ENCODE data around the gene PRAMEF4. TPM values are rescaled to one million over a fixed set of nuclear protein-coding genes. Genes with fewer than 3 reads are reported as not detected.
"Not testable (repeated sequence)": the region's sequence is repeated elsewhere in the genome, so short reads cannot be mapped to it uniquely, and the experiment has no call there.

The PRAMEF4 gene
- not detected in 2 replicates for polyA plus RNA-seq (2011; rRNA removed)
- polyA minus RNA-seq (2011; rRNA and poly(A)+ RNA removed), result not detected in 2 replicates

- POLR2A ChIA-PET; H3K27me3 ChIP-seq (ENCODE audit: control insufficient read depth, insufficient read depth, low read length); CTCF ChIA-PET; DNase-seq (ENCODE audit: low read depth); H3K36me3 ChIP-seq (ENCODE audit: control insufficient read depth, insufficient read depth, low read length); H3K4me3 ChIP-seq (ENCODE audit: low read depth, low read length): not testable (repeated sequence)
Observed at GRCh38 chr1:12886101-12886500, at the start of gene PRAMEF4. Gene PRAMEF4 (minus strand): TSS chr1:12886201. CDS start chr1:12883394, 2,807 bp downstream.

- CTCF ChIA-PET; H3K36me3 ChIP-seq (ENCODE audit: control insufficient read depth, insufficient read depth, low read length); H3K27me3 ChIP-seq (ENCODE audit: control insufficient read depth, insufficient read depth, low read length); H3K4me3 ChIP-seq (ENCODE audit: low read depth, low read length); DNase-seq (ENCODE audit: low read depth); POLR2A ChIA-PET: not testable (repeated sequence)
Observed at GRCh38 chr1:12924368-12924767, 38.4 kb upstream of the PRAMEF4 start.

- H3K27me3 ChIP-seq (ENCODE audit: control insufficient read depth, insufficient read depth, low read length); H3K4me3 ChIP-seq (ENCODE audit: low read depth, low read length); POLR2A ChIA-PET; CTCF ChIA-PET; H3K36me3 ChIP-seq (ENCODE audit: control insufficient read depth, insufficient read depth, low read length); DNase-seq (ENCODE audit: low read depth): not testable (repeated sequence)
Observed at GRCh38 chr1:12921749-12922148, 35.7 kb upstream of the PRAMEF4 start.

- H3K27me3 ChIP-seq (ENCODE audit: control insufficient read depth, insufficient read depth, low read length); DNase-seq (ENCODE audit: low read depth); H3K36me3 ChIP-seq (ENCODE audit: control insufficient read depth, insufficient read depth, low read length); H3K4me3 ChIP-seq (ENCODE audit: low read depth, low read length); CTCF ChIA-PET; POLR2A ChIA-PET: not testable (repeated sequence)
Observed at GRCh38 chr1:12916310-12916709, 30.3 kb upstream of the PRAMEF4 start, which contains the start of gene PRAMEF7. Gene PRAMEF7 (plus strand): TSS chr1:12916610. CDS start chr1:12917693, 1,083 bp downstream.

GRCh38 chr1:12903793-12904572 is 18.0 kb upstream of the PRAMEF4 start:
- H3K27me3 ChIP-seq (ENCODE audit: control insufficient read depth, insufficient read depth, low read length); H3K4me3 ChIP-seq (ENCODE audit: low read depth, low read length); DNase-seq (ENCODE audit: low read depth); H3K36me3 ChIP-seq (ENCODE audit: control insufficient read depth, insufficient read depth, low read length); CTCF ChIA-PET; POLR2A ChIA-PET: not testable (repeated sequence)

DNA sequence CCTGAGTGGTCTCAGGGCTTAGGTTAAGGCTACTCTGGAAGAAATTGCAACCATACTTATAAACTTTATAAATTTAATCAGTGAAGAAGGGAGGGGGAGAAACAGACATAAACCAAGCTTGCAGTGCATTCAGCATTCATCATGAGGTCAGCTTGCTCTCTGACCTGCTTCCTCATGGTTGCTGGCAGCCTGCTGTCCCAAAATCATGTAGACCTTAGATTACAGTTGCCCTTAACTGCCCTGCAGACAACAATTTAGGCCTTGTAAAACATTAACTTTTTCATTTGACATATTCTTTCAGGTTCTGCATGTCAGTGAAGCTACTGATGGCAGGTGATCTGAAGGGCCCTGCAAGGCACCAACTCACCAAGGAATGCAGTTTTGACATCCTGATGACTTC is 13.2 kb upstream of the PRAMEF4 start:
- POLR2A ChIA-PET; H3K36me3 ChIP-seq (ENCODE audit: control insufficient read depth, insufficient read depth, low read length); DNase-seq (ENCODE audit: low read depth); CTCF ChIA-PET; H3K27me3 ChIP-seq (ENCODE audit: control insufficient read depth, insufficient read depth, low read length); H3K4me3 ChIP-seq (ENCODE audit: low read depth, low read length): not testable (repeated sequence)

DNA sequence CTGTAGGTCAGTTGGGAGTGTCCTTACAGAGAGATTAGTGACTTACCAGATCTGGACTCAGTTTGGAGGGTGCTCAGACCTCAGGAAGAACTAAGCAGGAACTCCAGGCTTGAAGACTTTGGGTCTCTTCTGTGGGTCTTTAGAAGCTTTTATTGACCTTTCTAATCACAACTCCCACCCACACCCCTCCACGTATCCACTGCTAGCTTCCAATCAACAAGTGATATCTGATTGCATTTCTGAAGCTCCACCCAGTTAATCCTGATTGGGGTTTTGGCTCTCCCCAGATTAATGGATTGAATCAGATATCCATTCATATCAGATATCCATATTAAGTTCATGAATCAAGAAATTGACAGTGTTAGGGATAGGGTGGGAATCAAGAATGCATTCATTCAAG is 12.2 kb upstream of the PRAMEF4 start, which contains the start of gene PRAMEF10:
PRAMEF10 (minus strand) TSS at position 101 of the 400 bp plus-strand sequence. CDS start 2,423 bp downstream, outside the sequence.
- H3K27me3 ChIP-seq (ENCODE audit: control insufficient read depth, insufficient read depth, low read length); DNase-seq (ENCODE audit: low read depth); CTCF ChIA-PET; H3K4me3 ChIP-seq (ENCODE audit: low read depth, low read length); H3K36me3 ChIP-seq (ENCODE audit: control insufficient read depth, insufficient read depth, low read length); POLR2A ChIA-PET: not testable (repeated sequence)

- POLR2A ChIA-PET; DNase-seq (ENCODE audit: low read depth); CTCF ChIA-PET: not testable (repeated sequence)
Observed at GRCh38 chr1:12878453-12878852, 7.5 kb downstream of the PRAMEF4 start.

GRCh38 chr1:12863131-12863880 is 22.7 kb downstream of the PRAMEF4 start:
- H3K4me3 ChIP-seq (ENCODE audit: low read depth, low read length); DNase-seq (ENCODE audit: low read depth); H3K27me3 ChIP-seq (ENCODE audit: control insufficient read depth, insufficient read depth, low read length); POLR2A ChIA-PET; CTCF ChIA-PET; H3K36me3 ChIP-seq (ENCODE audit: control insufficient read depth, insufficient read depth, low read length): not testable (repeated sequence)

More at GRCh38 chr1:12878453-12878852, 7.5 kb downstream of the PRAMEF4 start:
- H3K4me3 ChIP-seq (ENCODE audit: low read depth, low read length); H3K36me3 ChIP-seq (ENCODE audit: control insufficient read depth, insufficient read depth, low read length); H3K27me3 ChIP-seq (ENCODE audit: control insufficient read depth, insufficient read depth, low read length): not testable (repeated sequence)

DNA sequence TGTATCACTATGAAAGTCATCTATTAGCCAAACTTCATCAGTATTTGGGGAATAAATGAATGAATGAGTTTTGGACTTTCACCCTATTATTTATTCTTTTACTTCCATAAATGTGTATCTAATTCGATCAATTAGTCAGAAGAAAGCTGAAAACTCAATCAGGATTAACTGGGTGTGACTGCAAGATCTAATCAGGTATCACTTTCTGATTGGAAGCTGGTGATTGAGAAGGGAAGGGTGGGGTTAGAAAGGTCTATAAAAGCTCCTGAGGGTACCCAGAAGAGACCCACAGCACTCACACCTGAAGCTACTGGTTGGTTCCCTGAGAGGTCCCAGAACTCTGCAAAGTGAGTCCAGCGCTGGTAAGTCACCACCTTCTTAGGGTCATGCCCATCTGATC is 29.2 kb downstream of the PRAMEF4 start, which contains the start of gene PRAMEF2:
PRAMEF2 (plus strand) TSS at position 301 of the 400 bp plus-strand sequence. CDS start 1,924 bp downstream, outside the sequence.
- H3K36me3 ChIP-seq (ENCODE audit: control insufficient read depth, insufficient read depth, low read length); H3K4me3 ChIP-seq (ENCODE audit: low read depth, low read length); CTCF ChIA-PET; DNase-seq (ENCODE audit: low read depth); H3K27me3 ChIP-seq (ENCODE audit: control insufficient read depth, insufficient read depth, low read length); POLR2A ChIA-PET: not testable (repeated sequence)
